Stimulated activated CD8-positive, alpha-beta memory T cell treated with anti-CD3 and anti-CD28 coated beads, Interleukin-4, amount 100 ng/mL, for 1 hour (primary cell): Measurements from ENCODE around the gene GRB14.
"Not testable (repeated sequence)": the region's sequence is repeated elsewhere in the genome, so short reads cannot be mapped to it uniquely, and the experiment has no call there.

Experiments used
- DNase-seq, 2 donors: peaks; one replicate each; pipeline ENCODE4 v3.0.0-alpha.2; 2020; ENCODE audit warnings: low read depth in 2 of 2, low spot score in 1 of 2

Gene GRB14

GRCh38 chr2:164620873-164621763, at the start of gene GRB14:
TSS of gene GRB14 (minus strand) at chr2:164621482. CDS start at chr2:164621309, 173 bp downstream.
- DNase-seq = no peak

- no peak for DNase-seq
Measured at GRCh38 chr2:164669291-164669690, 48.0 kb upstream of the GRB14 start.

- DNase-seq = no peak
Measured at GRCh38 chr2:164667566-164667965, 46.3 kb upstream of the GRB14 start.

- no peak for DNase-seq
Measured at GRCh38 chr2:164664070-164664469, 42.8 kb upstream of the GRB14 start.

- no peak for DNase-seq
Measured at GRCh38 chr2:164662868-164663631, 41.8 kb upstream of the GRB14 start.

GRCh38 chr2:164662066-164662465, 40.8 kb upstream of the GRB14 start:
- DNase-seq = no peak

- DNase-seq = no peak
Measured at GRCh38 chr2:164661349-164661748, 40.1 kb upstream of the GRB14 start.

GRCh38 chr2:164657129-164657528, 35.8 kb upstream of the GRB14 start:
- no peak for DNase-seq

GRCh38 chr2:164655750-164656149, 34.5 kb upstream of the GRB14 start:
- no peak for DNase-seq

GRCh38 chr2:164655336-164655735, 34.1 kb upstream of the GRB14 start:
- DNase-seq = no peak

- DNase-seq = no peak
Measured at GRCh38 chr2:164651361-164651760, 30.1 kb upstream of the GRB14 start.

- DNase-seq = no peak
Measured at GRCh38 chr2:164644036-164644700, 22.9 kb upstream of the GRB14 start.

- no peak for DNase-seq
Measured at GRCh38 chr2:164642946-164643555, 21.8 kb upstream of the GRB14 start.

GRCh38 chr2:164642268-164642667, 21.0 kb upstream of the GRB14 start:
- DNase-seq = no peak

GRCh38 chr2:164628319-164628718, 7.0 kb upstream of the GRB14 start:
- not testable (repeated sequence) for DNase-seq

- DNase-seq = no peak
Measured at GRCh38 chr2:164625378-164625971, 4.2 kb upstream of the GRB14 start.

GRCh38 chr2:164624316-164624715, 3.0 kb upstream of the GRB14 start:
- no peak for DNase-seq

GRCh38 chr2:164622338-164623106, 1.2 kb upstream of the GRB14 start:
- DNase-seq = no peak

GRCh38 chr2:164621764-164622105, 453 bp upstream of the GRB14 start:
- no peak for DNase-seq

GRCh38 chr2:164620457-164620856, 825 bp downstream of the GRB14 start:
- no peak for DNase-seq
